HG03457 (cell line): ENCODE measurements around the gene UCP1.

Experiments
- ATAC-seq: cut with Tn5 transposase; IDR thresholded peaks from one replicate; pipeline ENCODE4 v1.9.1; 2021; ENCODE audit warnings: moderate number of reproducible peaks; ENCODE audit not compliant: unreplicated experiment

The UCP1 gene, protein sequence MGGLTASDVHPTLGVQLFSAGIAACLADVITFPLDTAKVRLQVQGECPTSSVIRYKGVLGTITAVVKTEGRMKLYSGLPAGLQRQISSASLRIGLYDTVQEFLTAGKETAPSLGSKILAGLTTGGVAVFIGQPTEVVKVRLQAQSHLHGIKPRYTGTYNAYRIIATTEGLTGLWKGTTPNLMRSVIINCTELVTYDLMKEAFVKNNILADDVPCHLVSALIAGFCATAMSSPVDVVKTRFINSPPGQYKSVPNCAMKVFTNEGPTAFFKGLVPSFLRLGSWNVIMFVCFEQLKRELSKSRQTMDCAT

DNA sequence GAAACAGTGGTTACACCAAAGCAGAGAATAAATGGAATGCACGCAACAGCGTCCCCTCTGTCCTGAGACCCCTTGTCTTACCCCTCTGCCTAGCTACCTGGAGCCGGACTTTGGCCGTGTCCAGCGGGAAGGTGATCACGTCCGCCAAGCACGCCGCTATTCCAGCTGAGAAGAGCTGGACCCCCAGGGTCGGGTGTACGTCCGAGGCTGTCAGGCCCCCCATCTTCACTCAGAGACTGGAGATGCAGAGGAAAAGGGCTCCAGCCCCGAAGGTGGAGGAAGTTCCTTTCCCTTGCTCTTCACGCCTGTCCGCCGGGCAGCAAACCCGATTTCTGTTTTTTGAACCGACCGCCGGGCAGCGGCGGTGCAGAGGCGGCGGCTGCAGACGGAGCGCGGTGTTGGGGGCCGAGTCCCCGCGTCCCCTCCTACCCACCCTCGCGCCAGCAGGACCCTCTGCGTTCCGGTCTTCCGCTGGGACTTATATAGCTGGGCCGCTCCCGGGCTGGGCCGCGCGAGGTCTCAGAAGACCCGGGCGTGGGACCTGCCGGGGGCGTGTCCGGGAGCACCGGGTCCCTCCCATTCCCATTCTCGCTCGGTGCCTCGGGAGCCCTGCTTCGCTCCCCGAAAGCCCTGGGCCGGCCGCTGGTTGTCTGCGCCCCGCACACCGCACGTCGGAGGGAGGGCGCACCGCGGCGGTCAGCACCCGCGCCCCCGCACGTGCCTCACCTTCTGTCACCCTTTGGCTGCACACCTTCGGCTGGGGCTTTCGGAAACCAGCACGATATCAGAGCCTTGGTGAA lies at the start of gene UCP1:
Gene UCP1, minus strand, starts transcription at position 455 of the 800 bp plus-strand sequence. Its CDS starts 232 bp downstream, at position 223.
- ATAC-seq = no peak

DNA sequence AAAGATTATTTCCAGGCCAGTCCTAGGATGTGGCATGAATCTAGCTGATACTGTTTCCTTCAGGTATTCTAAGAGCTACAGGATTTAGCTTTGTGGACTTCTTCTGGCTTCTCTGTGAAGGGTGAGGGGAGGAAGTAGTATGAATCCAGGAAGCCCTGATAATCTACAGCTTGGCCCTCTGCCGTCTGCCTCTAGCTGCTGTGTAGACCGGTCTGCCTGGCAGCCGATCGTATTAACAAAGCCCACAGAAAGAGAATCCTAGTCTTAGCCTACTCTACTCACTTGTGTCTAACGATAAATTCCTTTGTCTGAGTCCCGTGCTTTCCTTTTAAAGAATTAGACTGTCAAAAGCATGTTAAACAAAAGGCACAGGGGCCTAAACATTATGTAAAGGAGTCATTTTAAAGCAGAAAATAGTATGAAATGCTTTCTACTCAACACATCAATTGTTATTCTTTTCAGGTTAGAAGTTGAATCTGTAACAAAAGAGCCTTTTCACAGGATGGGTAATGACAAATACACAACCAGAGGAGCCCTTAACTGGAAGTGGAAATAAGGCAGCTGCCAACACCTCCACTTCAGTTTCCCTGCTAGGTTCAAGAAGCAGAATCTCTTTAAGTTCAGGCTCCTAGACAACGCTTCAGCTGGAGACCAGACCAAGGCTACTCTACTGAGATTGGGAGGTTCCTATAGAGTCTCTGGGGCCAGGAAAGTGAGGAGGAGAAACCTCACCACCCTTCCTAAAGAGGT lies 48.9 kb upstream of the UCP1 start:
- no peak for ATAC-seq

DNA sequence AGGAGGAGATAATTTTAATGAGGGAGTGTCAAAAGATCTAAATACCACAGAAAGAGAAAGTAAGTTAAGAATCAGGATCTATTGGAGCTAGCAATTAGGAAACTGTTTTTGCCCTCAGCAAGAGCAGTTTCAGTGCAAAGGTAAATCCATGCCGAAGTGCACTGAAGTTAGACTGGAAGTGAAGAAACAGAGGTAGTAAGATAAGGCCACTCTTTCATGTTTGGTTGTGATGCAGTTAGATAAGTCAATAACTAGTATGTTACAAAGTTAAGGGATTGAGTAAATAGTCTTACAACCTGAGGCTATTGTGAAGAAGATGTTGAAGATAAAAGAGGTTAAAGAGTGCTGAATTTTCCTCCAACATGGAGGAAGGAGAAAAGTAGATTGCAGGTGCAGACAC lies 46.7 kb upstream of the UCP1 start:
- no peak for ATAC-seq

DNA sequence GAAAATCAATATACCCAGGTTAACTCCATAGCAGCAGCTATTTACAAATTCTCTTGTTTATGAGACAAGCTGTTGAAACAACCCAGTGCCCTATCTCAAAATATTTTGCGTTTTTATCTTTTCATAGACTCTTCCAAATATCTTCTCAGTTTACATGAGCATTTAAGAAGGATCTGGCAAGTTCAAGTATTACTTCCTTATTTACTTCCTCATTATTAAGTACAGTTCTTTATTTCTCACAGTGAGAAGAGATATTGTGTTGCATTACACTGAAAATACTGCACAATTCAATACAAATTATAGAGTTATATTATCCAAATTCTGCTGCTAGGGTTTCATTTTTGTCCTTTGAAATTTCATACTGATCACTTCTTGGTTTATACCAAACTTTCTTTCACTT lies 43.6 kb upstream of the UCP1 start:
- ATAC-seq = no peak

DNA sequence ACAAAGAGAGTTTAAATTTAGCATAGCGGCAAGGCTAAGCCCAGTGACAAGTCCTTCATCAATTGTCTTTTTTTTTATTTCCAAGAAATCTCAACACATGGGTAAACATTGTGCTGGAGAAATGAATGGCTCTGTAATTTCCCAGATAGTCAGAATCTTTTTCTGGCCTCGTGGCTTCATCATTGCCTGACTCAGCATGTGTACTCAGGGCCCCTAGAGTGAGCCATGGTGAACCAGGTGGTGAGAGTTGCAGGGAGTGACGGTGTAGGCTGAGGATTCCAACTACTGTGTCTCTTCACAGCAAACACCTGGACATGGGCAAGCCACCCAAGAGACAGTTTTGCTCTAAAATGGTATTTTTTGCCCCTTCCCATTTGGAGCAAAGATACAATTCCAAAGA lies 43.1 kb upstream of the UCP1 start:
- no peak for ATAC-seq

DNA sequence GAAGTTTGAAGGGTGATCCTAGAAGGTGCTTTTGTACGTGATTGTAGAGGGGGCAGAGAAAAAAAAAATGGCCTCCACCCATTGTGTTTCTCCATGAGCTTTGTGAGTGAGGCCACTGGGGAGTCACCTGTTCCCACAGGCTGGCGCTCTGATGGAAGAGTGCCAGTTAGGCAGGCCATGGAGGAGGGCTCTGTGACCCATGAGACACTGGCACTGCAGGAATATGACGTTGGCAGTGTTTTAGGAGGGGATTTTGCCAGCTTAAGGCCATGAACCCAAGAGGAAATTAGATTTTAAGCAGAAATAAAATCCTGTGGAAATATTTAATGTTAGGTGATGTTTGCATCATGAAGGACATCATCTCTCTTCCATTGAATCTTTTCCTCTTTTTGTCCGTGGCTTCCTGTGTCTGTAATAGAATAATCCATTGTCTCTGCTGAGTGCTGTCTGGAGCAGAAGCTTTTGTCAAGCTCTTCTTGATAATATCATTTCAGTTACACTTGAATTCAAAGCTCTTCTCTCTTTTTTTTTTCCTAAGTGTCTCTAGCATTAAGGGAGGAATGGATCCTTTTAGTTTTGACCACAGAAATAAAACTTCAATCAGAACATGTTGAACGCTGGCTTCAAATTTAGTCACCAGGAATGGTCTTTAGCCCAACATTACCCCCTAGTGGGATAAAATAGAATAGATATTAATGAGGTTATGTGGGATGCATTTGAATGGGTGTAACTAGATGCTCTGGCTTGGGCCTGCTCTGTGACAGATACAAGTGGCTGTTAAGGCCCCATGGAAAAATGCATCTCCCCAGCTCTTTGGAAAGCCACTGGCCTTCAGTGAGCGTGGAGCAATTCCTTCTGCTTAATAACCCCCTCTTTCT lies 41.0 kb upstream of the UCP1 start:
- peak; percentile 85 for ATAC-seq

DNA sequence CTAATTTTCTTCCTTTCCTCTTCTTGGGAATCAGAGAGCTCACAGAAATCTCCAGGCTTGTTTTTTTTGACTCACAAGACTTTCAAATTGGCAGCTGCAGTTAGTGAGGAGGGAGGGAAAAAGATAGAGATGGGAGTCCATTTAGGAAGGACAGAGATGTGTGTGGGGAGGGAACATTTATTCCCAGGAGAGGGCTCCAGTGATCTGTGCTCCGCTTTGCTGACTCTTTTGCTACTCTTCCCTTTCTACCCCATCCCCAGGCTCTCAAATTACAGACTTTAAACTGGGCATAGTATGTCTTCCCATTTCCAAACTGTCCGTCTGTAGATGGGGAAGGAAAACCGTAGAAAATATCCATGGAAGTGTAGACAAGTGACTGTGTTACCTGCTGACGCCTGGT lies 39.1 kb upstream of the UCP1 start:
- ATAC-seq = no peak

DNA sequence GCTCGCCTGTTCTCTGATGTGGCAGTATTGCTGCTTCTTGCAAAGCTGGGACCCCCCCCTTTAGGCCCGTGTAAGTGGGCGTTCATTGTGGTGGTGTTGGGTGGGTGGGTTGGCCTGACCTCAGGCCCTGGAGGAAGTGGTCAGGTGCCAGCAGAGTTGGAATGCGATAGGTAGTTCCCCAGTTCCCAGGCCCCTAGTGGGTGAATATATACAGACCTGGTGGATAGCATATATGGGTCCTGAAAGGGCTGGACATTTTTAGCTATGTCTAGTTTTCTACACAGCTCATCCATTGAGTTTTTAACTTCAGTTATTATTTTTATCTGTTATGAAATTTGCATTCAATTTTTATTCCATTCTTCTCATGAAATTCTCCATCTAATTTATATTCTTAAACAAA lies 35.8 kb upstream of the UCP1 start:
- ATAC-seq = no peak

DNA sequence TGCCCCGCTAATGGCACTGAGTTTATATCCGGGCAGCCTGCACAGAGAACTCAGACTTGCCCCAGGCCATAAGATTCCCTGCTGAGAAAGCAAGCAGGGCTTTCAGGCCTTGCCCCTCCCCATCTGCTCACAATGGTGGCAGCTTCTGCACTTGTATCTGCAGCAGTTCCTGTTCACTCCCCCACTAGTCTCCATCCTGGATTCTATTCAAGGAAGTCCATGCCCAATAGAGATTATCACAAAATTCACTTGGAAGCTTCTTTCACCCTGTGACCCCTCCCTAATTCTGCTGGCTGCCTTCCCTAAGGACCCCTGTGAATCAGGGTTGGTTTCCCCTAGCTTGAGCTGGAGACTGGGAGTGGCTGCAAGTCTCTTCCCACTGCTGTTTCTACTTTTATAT lies 34.5 kb upstream of the UCP1 start:
- ATAC-seq = no peak

DNA sequence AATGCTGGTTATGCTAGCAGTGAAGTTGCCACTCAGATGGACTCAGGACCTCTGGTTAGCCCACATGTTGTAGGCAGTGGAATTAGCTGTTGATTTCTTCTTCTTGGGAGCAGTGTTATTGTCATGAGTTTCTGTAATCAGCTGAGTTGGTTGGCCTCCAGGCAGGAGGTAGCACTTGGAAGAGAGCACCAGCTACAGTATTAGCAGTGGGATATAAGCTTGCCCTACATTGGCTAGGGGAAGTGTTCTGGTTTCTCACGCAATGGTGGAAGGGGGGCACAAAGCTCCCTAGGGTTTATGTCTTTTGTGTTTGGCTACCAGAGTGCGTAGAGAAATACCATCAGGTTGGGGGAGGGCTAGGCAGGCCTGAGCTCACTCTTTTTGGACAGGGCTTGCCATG lies 34.0 kb upstream of the UCP1 start:
- ATAC-seq = no peak

DNA sequence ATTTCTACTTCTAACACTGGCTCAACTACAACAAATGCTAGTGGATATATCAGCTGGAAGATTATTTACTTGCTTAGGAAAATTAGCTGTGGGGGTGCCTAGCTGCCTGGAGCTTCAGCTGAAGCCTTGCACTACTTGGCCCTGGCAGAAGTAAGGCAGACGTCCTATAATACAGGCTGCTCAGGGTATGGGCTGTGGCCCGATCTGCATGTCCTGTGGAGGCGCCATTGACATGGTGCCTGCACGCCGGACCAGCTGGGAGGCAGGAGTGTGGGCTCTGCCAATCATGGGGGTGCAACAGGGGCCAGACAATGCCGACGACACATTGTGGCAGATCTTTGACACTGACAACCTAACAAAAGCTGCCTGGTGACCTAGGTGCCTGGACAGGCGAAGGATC lies 31.6 kb upstream of the UCP1 start:
- ATAC-seq = no peak

DNA sequence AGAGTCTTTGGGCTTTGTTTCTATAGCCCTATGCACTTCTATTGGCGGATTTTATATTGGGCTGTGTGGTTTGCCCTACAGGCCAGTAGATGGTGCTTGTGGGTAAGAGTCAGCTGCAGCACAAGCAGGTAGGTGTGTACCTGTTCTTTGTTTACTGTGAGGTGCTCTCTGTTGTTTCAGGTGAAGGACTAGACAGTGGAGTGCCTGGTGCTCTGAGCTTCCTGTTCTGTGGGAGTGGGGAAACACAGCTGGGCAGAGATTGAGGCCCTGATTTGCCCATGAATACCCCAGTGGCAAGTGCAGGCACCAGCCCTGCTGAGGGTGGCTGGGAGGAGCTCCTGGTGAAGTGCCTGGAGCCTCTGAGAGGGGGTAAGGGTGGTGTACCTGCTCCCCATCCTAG lies 26.3 kb upstream of the UCP1 start:
- peak; percentile 59 for ATAC-seq

DNA sequence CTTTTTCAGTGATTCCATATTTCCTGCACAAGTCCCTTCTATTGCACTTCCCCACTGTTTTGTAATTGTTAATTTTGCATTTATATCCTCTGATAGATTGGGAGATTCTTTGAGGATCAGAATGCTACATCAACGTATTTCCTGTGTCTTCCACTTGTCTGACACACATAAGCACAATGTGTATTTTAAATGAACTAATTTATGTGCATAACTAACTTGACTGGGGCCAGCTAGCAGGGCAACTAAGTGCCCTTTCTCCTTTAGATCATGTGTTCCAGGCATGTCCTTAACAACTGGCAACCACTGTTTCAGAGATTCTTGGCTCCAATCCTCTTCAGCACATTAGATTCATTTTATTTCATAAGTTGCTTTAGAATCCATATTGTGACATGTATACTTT lies 15.7 kb upstream of the UCP1 start:
- ATAC-seq = no peak

DNA sequence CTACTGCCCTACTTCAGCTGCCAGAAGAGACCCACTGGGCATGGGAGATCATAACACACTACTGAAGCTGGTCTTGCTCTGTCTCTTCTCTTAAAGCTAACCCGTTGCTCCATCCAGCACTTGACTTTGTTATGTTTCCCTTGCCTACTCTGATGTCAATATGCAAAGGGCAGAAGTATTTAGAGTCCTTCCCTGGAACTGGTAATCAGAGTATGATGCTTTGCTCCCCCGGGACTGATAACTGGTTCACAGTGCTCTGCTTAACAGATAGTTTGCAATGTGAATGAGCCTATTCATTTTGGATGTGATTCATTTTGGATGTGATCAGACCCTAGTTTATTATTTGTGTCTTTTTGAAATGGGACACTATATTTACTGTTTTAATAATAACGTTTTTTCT lies 12.3 kb upstream of the UCP1 start:
- ATAC-seq = no peak

DNA sequence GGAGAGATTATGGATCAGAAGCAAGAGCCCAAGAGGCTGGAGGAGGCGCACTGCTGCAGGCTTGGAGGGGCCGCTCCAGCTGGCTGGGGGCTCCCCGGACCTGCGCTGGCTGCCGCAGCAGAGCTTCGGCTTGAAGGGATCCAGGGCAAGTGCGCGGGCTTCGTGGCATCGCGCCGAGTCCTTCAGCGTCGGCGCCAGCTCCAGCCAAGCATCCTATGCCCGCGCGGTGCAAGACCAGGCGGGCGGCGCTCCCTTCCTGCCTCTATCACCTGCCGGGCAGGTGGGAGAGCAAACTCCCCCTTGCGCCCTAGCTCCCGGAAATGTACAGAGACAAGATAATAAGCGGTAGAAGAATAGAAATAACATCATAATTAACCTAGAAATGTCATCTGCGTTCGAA lies 10.5 kb upstream of the UCP1 start:
- no peak for ATAC-seq

DNA sequence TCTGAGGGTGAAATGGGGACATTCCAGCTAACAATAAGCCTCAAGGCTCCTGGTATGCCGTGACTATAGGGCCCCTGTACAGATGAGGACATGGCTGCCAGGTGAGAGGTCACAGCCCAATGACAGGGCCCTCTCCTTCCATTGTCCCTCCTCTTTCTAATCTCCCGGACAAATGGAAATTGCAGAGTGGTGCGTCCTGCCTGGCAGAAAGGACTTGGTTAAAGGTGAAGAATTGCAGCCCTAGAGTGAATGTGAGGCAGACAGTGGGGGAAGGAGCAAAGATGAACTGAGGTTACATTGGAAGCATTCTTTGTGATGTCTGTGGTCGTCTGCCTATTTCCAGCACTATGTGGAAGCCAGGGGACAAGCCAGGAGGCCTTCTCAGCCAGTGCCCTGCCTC lies 6.7 kb upstream of the UCP1 start:
- ATAC-seq = no peak

DNA sequence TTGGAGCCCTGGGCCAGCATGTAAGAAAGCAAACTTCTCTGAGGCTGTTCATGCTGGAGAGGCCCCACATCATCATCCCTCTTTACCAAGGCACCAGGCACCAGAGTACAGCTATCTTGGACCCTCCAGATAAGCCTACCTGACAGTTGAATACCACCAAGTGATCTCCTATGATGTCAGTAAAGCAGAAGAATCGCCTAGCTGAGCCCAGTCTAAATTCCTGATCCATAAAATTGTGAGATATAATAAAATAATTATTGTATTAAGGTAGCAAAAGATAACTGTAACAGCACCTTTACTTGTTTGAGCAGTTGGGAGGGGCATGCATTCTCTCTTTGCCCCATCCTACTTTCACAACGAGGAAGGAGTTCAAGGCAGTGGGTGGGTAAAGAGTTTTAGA lies 2.9 kb upstream of the UCP1 start:
- ATAC-seq = no peak

DNA sequence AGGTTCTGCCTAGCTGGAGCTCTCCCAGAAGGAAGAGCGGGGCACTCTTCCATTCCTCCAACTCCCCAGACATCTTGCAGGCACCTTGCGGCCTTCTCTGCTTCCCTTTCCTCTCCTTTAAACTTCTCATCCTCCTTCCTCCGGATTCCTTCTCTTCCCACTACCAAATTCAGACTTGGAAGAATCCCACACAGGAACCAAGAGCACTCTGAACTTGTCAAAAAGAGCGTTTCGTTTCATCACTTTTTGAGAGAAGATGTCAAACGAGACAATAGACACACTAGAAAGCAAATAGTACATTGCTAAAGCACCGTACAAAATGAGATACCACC lies 512 bp upstream of the UCP1 start:
- ATAC-seq = no peak

DNA sequence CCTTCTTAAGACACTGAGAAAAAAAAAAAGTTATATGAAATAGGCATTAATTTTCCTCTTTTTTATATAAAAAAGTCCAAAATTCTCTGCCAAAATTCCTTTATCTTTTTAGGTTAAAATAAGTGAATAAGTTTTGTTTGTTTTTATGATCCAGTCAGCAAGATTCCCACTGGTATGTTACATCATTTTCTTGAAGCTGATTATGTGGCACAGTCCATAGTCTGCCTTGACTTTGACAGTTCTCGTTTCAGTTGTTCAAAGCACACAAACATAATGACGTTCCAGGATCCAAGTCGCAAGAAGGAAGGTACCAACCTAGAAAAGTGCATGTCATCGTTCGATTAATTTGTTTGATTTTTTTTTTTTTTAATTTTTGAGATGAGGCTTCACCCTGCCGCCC lies 9.1 kb downstream of the UCP1 start:
- ATAC-seq = no peak

DNA sequence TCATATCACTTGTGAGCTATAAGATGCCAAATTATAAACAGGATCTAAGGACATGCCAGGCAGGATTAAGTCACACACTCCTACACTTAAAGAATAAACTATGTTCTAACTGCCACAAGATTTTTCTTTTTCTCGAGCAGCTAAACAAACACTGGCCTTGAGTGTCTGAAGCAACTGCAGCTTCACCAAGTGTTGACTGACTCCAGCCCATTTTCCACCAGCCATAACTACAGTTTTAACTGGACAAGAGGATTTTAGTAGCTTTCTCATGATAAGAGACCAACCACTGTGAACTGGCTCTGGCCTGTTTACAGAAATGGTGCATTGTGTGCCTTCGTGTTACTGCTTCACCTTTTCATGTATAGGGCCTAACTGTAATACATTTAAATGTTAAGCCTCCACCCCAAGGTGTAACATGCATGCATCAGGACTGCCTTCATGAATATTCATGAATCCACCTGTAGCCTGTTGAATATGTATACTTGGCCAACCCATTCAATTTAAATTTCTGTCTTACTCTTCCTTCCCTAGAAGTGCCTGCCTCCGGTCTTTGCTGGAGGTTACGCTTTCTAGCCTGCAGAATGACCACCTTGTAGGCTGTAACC lies 10.8 kb downstream of the UCP1 start:
- ATAC-seq = no peak
